Fibroblast of skin of right biceps (primary cell): Measurements from ENCODE around the gene LGALS4.
"Not testable (repeated sequence)": the region's sequence is repeated elsewhere in the genome, so short reads cannot be mapped to it uniquely, and the experiment has no call there.

Experiments used
- DNase-seq: peaks from one replicate; pipeline ENCODE4 v3.0.0-alpha.2; 2013

LGALS4 gene, protein sequence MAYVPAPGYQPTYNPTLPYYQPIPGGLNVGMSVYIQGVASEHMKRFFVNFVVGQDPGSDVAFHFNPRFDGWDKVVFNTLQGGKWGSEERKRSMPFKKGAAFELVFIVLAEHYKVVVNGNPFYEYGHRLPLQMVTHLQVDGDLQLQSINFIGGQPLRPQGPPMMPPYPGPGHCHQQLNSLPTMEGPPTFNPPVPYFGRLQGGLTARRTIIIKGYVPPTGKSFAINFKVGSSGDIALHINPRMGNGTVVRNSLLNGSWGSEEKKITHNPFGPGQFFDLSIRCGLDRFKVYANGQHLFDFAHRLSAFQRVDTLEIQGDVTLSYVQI

DNA sequence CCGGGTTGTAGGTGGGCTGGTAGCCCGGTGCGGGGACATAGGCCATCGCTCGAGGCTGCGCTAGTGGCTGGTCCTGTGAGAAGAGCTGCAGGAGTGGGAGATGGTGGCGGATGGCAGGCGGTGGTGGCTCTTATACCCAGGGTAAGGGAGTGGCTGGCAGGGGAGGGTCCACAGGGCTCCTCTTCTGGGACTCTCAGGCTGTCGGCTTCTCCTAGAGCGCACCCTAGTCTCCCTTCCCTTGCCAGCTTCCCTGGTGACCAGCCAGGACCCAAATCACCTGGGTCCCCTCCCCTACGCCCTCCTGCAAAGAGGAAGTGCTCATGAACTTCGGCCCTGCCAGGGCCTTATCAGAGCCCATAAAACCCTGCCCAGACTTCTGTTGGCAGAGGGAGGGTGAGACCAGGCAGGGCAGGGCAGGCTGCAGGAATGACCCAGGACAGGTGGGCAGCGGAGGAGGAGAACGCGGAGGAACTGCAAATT, at the start of gene LGALS4:
Gene LGALS4, minus strand, starts transcription at position 105 of the 480 bp plus-strand sequence. Its CDS starts 59 bp downstream, at position 46.
- no peak for DNase-seq

DNA sequence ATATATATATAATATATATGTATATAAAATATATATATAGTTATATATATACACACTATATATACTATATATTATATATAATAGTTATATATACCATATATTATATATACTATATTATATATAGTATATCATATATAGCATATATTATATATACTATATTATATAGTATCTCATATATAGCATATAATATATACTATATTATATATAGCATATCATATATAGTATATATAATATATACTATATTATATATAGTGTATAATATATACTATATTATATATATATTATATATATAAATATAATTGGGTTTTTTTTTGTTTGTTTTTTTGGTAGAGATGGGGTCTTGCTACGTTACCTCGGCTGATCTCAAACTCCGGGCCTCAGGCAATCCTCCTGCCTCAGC, 48.6 kb upstream of the LGALS4 start:
- DNase-seq: no peak

DNA sequence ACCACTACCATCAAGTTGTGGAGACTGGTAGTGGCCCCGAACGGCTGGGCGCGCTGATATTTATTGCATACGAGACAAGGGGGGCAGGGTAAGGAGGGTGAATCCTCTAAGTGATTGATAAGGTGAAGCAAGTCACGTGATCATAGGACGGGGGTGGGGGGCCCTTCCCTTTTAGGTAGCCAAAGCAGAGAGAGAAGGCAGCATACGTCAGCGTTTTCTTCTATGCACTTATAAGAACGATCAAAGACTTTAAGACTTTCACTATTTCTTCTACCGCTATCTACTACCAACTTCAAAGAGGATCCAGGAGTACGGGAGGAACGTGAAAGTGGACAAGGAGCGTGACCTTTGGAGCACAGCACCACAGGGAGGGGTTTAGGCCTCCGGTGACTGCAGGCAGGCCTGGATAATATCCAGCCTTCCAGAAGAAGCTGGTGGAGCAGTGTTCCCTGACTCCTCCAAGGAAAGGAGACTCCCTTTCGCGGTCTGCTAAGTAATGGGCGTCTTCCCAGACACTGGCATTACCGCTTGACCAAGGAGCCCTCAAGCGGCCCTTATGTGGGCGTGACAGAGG, 47.0 kb upstream of the LGALS4 start:
- DNase-seq: not testable (repeated sequence)

DNA sequence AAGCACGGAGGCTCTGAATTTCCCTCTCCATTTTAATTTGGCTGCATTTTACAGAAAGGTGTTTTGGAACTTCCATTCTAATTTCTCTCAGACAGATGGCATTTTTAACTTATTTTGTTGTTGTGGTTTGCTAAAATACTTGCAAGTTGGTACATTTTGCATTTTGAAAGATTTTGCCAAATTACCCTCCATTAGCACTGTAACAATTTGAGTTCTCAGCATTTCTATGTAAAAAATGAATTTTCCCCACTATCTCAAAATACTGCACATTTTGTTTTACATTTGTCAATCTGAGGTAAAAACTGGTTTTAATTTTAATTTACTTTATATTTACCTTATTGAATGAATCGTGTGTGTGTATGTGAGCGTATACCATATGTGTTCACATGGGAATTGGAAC, 44.1 kb upstream of the LGALS4 start:
- no peak for DNase-seq

GRCh38 chr19:38855751-38856150, 43.0 kb upstream of the LGALS4 start:
- DNase-seq: not testable (repeated sequence)

DNA sequence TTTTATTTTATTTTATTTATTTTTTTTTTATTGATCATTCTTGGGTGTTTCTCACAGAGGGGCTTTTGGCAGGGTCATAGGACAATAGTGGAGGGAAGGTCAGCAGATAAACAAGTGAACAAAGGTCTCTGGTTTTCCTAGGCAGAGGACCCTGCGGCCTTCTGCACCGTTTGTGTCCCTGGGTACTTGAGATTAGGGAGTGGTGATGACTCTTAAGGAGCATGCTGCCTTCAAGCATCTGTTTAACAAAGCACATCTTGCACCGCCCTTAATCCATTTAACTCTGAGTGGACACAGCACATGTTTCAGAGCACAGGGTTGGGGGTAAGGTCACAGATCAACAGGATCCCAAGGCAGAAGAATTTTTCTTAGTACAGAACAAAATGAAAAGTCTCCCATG, 42.2 kb upstream of the LGALS4 start:
- DNase-seq: not testable (repeated sequence)

- no peak for DNase-seq
These were observed 40.5 kb upstream of the LGALS4 start for GRCh38 chr19:38853214-38853613.

DNA sequence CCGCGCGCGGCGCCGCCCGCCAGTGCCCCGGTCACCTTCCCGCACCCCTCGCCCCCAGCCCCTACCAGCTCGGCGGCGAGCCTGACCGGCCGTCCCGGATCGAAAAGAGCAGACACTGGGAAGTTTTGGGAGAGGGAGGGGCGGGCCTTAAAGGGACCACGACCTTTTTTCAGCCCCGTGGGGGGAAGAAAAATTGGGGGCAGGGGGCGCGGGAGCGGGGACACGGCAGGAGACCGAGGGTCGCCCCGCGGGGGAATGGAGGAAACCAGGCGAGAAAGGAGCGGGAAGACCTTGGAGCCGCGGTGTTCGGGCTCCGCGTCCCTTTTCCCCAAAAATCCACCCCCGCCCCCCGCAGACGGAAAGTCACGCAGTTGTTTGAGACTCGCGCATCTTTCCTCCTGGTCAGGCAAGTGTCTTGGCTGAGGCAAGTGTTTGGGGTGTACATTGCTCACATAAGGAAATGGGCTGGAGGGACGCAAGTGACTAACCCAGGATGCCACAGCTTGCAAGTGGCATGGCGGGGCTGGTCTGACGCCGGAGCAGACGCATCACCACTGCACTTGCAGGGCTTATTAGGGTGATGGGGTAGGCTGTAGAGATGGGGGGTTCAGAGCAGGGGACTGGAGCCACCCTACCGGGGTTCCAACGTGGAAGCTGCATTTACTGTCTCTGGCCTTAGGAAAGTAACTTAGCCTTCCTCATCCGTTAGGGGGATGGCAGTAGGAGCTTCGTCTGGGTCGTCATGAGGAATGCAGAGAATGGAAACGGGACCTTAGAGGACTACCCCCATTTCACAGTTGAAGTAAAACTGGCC, 39.7 kb upstream of the LGALS4 start:
- DNase-seq: peak; percentile 71

DNA sequence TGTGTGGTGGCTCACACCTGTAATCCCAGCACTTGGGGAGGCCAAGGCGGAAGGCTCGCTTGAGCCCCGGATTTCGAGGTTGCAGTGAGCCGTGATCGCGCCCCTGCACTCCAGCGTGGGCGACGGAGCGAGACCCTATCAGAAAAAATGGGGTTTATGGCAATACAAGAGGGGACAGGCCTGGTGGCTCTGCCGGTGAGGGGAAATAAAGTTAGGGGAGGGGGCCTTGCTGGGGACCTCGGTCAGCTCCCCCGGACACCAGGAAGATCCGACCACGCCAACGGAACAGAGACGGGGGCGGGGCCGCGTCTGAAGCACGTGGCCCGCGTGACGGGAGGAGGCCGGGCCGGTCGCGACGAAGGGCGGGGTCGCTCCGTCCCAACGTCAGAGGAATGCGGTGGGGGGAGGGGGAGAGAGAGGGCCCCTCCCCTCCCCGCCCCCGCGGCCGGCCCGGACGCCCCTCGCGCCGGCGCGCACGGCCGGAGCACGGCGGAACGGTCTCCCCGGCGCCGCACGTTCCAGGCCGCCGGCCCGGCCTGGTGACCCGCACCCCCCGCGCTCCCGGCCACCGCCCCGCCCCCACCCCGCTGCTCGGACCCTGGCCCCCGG, 39.0 kb upstream of the LGALS4 start:
- DNase-seq: peak; percentile 93

GRCh38 chr19:38850976-38851621, 38.4 kb upstream of the LGALS4 start:
- DNase-seq: no peak

- DNase-seq: no peak
These were observed 37.8 kb upstream of the LGALS4 start for GRCh38 chr19:38850436-38850975.

DNA sequence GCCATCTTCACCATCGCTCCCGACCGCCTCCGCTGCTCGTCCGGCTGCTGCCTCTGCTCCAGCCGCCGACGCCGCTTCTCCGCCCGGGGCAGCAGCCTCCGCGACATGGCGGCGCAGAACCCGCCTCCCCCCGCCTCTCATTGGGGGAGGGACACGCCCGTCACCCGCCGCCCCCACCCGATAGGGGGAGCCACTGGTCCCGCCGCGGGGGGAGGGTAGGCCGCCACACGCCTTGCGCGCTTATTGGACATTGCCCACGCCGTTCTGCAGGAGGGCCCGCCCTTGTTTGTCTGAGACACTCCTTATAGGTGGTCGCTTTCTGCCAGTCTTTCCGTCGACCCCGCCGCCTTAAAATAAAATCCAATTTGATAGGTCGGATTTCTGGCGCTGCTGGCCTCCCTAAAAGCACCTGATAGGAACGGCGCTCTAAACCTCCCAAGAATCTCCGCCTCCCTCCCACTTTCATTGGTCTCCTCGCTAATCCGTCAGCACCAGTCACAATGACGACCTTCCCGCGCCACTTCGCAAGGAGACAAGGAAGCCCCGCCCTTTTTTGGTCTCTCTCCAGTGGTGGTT, 37.2 kb upstream of the LGALS4 start, which contains the start of gene HNRNPL:
Gene HNRNPL, minus strand, starts transcription at position 127 of the 576 bp plus-strand sequence. Its CDS starts 20 bp downstream, at position 107.
- peak; percentile 100 for DNase-seq

DNA sequence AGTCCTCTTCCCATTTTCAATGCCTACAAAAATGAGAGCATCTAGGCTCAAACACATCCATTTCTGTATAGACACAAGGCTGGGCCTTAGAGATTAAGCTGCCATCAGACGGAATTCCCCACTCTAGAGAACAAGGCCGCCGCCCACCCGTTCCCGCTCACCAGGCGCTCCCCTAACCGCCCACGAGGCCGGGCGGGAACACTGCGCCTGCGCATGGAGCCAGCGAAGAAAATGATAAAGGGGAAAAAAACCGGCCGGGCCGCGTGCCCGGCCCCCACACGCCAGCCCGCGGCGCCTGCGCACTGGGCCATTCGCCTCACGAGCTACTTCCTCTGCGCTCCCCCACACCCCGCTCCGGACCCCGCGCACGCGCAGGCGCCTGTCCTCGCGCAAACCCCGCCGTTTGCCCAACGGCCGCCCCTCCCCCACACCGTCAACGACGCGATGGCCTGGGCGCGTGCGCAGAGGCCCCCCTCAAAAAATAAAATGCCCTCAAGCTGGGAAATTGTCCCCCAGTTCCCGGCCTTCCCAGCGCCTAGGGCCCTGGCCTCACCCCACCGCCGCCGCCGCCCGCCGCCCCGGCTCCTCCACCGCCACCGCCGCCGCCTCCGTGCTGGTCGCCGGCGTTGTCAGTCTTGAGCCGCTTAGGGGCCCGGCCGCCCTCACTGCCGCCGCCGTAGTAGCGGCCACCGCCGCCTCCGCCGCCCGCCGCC, 36.6 kb upstream of the LGALS4 start:
- DNase-seq: peak; percentile 96

GRCh38 chr19:38848299-38849146, 35.8 kb upstream of the LGALS4 start:
- no peak for DNase-seq

GRCh38 chr19:38846097-38846496, 33.4 kb upstream of the LGALS4 start:
- no peak for DNase-seq

GRCh38 chr19:38845374-38846024, 32.8 kb upstream of the LGALS4 start:
- DNase-seq: no peak

- DNase-seq: no peak
These were observed 31.4 kb upstream of the LGALS4 start for GRCh38 chr19:38844093-38844686.

DNA sequence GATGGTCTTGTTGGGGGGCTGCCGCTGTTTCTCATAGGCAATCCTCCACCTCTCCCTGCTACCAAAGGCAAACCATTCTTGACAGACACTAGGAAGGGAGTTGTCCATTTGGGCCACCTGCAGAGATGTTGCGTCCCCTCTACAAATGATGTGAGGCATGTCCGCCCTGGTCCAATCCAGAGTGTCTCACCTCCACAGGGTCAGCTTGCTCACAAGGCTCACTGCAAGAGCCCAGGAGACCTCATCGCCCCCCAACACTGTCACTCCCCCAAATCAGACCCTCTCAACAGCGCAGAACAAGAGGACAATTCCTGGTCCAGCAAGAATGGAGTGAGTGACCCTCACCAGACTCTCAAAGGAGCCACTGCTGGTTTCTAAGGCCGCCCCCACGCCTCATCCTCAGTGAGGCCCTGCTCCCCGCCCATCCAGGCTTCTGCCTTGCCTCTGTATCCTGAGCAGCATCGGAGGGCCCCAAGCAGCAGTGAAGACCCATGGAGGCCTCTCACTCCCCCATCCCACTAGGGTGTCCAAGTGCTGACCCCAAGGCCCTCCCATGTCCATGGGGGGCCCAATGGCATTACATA, 30.5 kb upstream of the LGALS4 start:
- no peak for DNase-seq
